ENCODE results near the gene HOXA10. TPM values are rescaled to one million over a fixed set of nuclear protein-coding genes. Genes with fewer than 3 reads are reported as not detected.

Gene HOXA10
- total RNA-seq, 6 experiments from 2014 or later, result 38.9 to 43.5 (median 41.1) TPM

DNA sequence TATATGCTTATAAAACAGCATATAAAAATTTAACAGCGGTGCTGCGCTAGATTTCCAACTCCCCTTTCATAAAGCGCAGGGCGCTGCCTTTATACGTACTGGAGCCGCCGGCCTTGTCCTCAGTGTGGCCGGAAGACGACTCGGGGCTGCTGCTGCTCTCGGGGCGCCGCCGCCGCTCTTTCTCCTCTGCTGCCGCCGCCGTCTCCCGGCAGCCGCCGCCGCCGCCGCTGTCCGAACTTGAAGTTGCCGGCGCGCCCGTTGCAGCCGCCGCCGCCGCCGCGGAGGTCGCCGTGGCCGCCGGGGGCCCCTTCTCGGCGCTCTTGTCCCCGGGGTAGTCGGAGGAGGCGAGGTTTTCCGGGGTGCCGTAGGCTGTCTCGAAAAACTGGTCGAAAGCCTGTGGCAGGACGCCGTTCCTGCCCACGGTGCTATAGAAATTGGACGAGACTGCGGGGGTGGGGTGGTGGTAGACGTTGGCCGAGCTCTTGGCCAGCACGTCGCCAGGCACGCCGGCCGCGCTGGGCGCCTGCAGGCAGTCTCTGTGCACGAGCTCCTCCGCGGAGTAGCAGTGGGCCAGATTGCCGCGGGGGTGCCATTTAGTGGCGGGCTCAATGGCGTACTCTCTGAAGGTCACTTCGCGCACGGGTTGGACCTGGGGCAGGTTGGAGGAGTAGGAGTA, 10.4 kb upstream of the HOXA10 start:
- TF ChIP-seq, protein P1, sequence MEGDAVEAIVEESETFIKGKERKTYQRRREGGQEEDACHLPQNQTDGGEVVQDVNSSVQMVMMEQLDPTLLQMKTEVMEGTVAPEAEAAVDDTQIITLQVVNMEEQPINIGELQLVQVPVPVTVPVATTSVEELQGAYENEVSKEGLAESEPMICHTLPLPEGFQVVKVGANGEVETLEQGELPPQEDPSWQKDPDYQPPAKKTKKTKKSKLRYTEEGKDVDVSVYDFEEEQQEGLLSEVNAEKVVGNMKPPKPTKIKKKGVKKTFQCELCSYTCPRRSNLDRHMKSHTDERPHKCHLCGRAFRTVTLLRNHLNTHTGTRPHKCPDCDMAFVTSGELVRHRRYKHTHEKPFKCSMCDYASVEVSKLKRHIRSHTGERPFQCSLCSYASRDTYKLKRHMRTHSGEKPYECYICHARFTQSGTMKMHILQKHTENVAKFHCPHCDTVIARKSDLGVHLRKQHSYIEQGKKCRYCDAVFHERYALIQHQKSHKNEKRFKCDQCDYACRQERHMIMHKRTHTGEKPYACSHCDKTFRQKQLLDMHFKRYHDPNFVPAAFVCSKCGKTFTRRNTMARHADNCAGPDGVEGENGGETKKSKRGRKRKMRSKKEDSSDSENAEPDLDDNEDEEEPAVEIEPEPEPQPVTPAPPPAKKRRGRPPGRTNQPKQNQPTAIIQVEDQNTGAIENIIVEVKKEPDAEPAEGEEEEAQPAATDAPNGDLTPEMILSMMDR (IDR thresholded peaks at IDR 0.05), result no peak
- no peak for DNase-seq
- H3K4me1 Mint-ChIP-seq (ENCODE audit: low read depth), result peaks cover 65% of the 10 kb centered on the region
- H3K27ac Mint-ChIP-seq, result peak overlapping the region; percentile 97
- peaks cover 31% of the 10 kb centered on the region for H3K36me3 Mint-ChIP-seq (ENCODE audit: low read depth)
- H3K4me3 Mint-ChIP-seq, result peak overlapping the region; percentile 93
- H3K27me3 Mint-ChIP-seq (ENCODE audit: insufficient read depth), result peaks cover 27% of the 10 kb centered on the region
- no peaks in the 10 kb centered on the region for H3K9me3 Mint-ChIP-seq

DNA sequence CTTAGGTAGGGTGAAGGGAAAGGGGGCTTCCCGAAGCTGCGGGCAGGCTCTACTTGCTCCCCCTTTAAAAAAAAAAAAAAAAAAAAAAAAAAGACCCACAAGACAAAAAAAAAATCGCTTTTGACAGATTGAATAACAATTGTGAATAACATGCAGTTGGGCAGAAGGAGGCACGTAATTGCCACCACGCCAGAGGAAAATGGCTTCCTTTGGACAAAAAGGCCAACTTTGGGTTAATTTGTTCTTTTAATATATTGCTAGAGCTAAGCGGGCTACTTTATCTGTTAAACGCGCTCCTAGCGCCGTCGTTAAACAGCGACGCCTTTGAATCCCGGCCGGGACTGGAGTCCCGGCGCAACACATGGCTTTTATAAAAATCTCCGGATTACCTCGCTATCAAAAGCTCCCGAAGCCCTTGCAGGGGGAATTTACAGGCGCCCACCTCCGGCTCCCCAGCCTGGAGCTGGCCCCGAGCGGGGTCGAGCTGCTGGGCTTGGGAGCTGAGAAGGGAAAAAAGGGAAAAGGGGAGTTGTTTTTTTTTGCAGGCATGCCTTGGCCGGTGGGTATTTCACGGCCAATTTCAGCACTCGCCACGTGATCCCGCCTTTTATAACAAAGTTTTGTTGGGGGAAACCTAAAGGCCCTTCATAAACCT, 9.7 kb upstream of the HOXA10 start:
- no peak for DNase-seq
- peaks cover 32% of the 10 kb centered on the region for H3K27me3 Mint-ChIP-seq (ENCODE audit: insufficient read depth)

DNA sequence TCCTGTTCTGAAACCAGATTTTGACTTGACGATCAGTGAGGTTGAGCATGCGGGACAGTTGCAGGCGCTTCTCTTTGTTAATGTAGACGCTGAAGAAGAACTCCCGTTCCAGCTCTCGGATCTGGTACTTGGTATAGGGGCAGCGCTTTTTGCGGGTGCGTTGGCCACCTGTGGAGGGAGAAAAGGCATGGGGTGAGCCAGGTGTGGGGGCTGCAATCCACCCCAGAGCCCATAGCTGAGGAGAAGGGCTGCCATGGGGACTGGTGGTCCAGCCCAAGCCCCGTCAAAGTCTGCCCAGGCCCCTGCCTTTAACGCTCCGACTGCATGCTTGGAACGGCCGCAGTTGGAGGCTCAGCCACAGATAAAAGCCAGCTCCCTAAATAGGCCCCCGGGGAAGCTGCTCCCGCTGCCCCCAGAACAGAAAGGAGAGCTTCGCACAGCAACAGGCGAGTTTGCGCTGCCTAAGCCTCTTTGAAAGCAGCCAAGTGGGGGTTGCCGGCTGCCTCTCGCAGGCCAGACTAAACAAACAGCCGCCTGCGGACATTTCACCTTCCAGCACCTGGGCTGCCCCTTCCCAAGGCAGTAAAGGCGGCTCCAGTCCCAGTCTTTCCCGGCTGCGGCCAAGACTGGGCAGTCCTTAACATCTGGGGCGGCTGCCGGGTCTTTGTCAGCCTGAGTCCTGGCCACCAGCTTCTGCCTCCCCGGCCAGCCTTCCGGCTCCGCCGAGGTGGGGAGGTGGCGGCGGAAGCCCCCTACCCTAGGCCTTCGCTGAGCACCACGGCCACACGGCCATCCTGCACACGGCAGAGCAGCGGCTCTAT, 9.0 kb upstream of the HOXA10 start:
- Mint-ChIP-seq H3K27ac (peak overlapping the region; percentile 97), H3K27me3 (ENCODE audit: insufficient read depth) (peaks cover 34% of the 10 kb centered on the region), H3K9me3 (no peaks in the 10 kb centered on the region), H3K36me3 (ENCODE audit: low read depth) (peaks cover 38% of the 10 kb centered on the region), H3K4me3 (peak overlapping the region; percentile 93), H3K4me1 (ENCODE audit: low read depth) (peaks cover 51% of the 10 kb centered on the region)
- TF ChIP-seq, protein P1 (IDR thresholded peaks at IDR 0.05), result no peak
- no peak for DNase-seq

More for the DNA sequence above, 9.7 kb upstream of the HOXA10 start:
- Mint-ChIP-seq H3K4me3 (peak overlapping the region; percentile 93), H3K36me3 (ENCODE audit: low read depth) (peaks cover 37% of the 10 kb centered on the region), H3K27ac (peak overlapping the region; percentile 97), H3K4me1 (ENCODE audit: low read depth) (peaks cover 58% of the 10 kb centered on the region), H3K9me3 (no peaks in the 10 kb centered on the region)
- TF ChIP-seq, protein P1 (IDR thresholded peaks at IDR 0.05), result peak; percentile 11; the same call in 1 of the 2 replicates

DNA sequence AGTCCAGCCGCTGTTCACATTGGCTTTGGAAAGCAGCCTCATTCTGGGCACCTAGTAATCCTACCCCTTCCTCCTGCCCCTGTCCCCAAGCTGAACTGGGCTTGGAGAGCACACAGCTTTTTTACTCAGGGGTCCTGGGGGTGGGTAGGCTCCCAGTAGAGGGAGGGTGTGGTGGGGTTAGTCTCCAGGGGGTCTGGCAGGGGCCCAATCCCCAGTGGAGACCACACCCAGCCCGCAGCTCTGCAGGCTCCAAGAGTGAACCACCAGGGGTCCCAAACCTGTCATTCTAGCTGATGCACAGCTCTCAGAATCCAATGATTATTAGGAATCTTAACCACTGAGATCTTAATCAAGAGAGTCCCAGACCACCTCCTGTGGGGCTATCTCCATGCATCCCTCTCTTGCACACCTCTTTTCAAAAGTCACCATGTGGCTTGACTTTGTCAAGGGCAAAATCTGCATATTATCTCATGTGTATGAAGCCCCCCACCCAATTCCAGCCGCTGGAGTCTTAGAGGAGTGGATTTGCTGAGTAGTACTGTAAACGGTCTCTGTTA, 8.2 kb upstream of the HOXA10 start:
- no peak for DNase-seq
- Mint-ChIP-seq H3K4me1 (ENCODE audit: low read depth) (peaks cover 50% of the 10 kb centered on the region), H3K4me3 (peak overlapping the region; percentile 93), H3K36me3 (ENCODE audit: low read depth) (peaks cover 43% of the 10 kb centered on the region), H3K27ac (peak overlapping the region; percentile 97), H3K9me3 (no peaks in the 10 kb centered on the region), H3K27me3 (ENCODE audit: insufficient read depth) (peaks cover 34% of the 10 kb centered on the region)
- TF ChIP-seq, protein P1 (IDR thresholded peaks at IDR 0.05), result peak; percentile 45

DNA sequence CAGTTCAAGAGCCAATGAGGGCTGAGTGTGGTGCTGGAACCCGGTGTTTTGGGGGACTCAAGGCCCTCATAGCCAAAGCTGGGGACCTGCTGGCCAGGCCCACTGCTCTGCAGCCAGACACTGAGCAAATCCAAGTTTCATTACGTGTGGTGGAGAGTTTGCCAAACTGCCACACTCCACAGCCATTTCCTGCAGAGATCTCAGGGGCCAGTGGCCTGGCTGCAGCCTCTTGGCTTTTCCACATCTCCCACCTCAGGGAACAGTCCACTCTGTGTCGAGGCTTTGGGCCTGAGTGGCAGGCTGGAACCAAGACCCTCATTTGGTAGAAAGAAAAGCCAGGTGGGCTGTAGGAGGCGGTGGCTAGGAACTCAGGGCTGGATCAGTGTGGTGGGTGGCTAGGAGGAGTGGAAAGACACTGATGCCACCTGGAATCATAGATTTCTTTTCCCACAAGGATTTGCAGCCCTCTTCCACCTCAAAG, 7.7 kb upstream of the HOXA10 start:
- Mint-ChIP-seq H3K9me3 (no peaks in the 10 kb centered on the region), H3K4me1 (ENCODE audit: low read depth) (peaks cover 50% of the 10 kb centered on the region), H3K27me3 (ENCODE audit: insufficient read depth) (peaks cover 34% of the 10 kb centered on the region), H3K27ac (peak overlapping the region; percentile 97), H3K36me3 (ENCODE audit: low read depth) (peaks cover 47% of the 10 kb centered on the region), H3K4me3 (peak overlapping the region; percentile 93)
- no peak for DNase-seq
- TF ChIP-seq, protein P1 (IDR thresholded peaks at IDR 0.05), result no peak

Measured in HFFc6 (cell line).